Measurements from ENCODE around the gene PCNA.

GRCh38 chr20:5069141-5069806, 50.5 kb downstream of the PCNA start:
- TF ChIP-seq CTCF (optimal IDR thresholded peaks at IDR 0.05 in 1 of 3, IDR thresholded peaks at IDR 0.05 in 1 of 3, conservative IDR thresholded peaks at IDR 0.05 in 1 of 3; ENCODE audit: extremely low read depth in 1 of 3, insufficient read depth in 2 of 3, low read length in 3 of 3) (no peak), EZH2 (IDR thresholded peaks at IDR 0.05; ENCODE audit: low read length) (no peak)

Data from keratinocyte (primary cell).